Fibroblast of pulmonary artery (primary cell): Measurements from ENCODE around the gene HYI.
"Not testable (repeated sequence)": the region's sequence is repeated elsewhere in the genome, so short reads cannot be mapped to it uniquely, and the experiment has no call there.

Experiments
- DNase-seq: peaks from one replicate; pipeline ENCODE4 v3.0.0-alpha.2; 2010; ENCODE audit warnings: low read depth
- H3K4me3 ChIP-seq: replicated peaks from 2 replicates; pipeline ENCODE4 v1.5.1; 2011; ENCODE audit warnings: low read depth, mild to moderate bottlenecking, control low read depth, low read length, moderate library complexity
- TF ChIP-seq, protein P1 (sequence below): IDR thresholded peaks from 2 replicates; pipeline ENCODE4 v1.5.1; 2011; ENCODE audit warnings: mild to moderate bottlenecking, control low read depth, low read length, inconsistent platforms; ENCODE audit errors: missing control alignments

Gene HYI

GRCh38 chr1:43453442-43454269 is at the start of gene HYI:
Gene HYI (minus strand): TSS chr1:43453931. CDS start chr1:43453793, 138 bp downstream.
- H3K4me3 ChIP-seq = peak within 1 kb of the TSS; percentile 60
- TF ChIP-seq, protein P1, sequence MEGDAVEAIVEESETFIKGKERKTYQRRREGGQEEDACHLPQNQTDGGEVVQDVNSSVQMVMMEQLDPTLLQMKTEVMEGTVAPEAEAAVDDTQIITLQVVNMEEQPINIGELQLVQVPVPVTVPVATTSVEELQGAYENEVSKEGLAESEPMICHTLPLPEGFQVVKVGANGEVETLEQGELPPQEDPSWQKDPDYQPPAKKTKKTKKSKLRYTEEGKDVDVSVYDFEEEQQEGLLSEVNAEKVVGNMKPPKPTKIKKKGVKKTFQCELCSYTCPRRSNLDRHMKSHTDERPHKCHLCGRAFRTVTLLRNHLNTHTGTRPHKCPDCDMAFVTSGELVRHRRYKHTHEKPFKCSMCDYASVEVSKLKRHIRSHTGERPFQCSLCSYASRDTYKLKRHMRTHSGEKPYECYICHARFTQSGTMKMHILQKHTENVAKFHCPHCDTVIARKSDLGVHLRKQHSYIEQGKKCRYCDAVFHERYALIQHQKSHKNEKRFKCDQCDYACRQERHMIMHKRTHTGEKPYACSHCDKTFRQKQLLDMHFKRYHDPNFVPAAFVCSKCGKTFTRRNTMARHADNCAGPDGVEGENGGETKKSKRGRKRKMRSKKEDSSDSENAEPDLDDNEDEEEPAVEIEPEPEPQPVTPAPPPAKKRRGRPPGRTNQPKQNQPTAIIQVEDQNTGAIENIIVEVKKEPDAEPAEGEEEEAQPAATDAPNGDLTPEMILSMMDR = no peak
- DNase-seq = peak; percentile 88

DNA sequence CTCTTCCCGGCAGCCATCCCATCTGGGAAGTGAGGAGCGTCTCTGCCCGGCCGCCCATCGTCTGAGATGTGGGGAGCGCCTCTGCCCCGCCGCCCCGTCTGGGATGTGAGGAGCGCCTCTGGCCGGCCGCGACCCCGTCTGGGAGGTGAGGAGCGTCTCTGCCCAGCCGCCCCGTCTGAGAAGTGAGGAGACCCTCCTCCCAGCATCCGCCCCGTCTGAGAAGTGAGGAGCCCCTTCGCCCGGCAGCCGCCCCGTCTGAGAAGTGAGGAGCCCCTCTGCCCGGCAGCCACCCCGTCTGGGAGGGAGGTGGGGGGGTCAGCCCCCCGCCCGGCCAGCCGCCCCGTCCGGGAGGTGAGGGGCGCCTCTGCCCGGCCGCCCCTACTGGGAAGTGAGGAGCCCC is 48.1 kb upstream of the HYI start:
- DNase-seq, H3K4me3 ChIP-seq: not testable (repeated sequence)

- TF ChIP-seq, protein P1 = no peak
- H3K4me3 ChIP-seq = no peak overlapping the region
- no peak for DNase-seq
Observed at GRCh38 chr1:43499898-43500297, 46.2 kb upstream of the HYI start.

GRCh38 chr1:43495204-43495603 is 41.5 kb upstream of the HYI start:
- no peak for DNase-seq
- TF ChIP-seq, protein P1 = no peak
- no peak overlapping the region for H3K4me3 ChIP-seq

- TF ChIP-seq, protein P1 = no peak
- no peak for DNase-seq
- H3K4me3 ChIP-seq = no peak overlapping the region
Observed at GRCh38 chr1:43493661-43494450, 40.1 kb upstream of the HYI start.

DNA sequence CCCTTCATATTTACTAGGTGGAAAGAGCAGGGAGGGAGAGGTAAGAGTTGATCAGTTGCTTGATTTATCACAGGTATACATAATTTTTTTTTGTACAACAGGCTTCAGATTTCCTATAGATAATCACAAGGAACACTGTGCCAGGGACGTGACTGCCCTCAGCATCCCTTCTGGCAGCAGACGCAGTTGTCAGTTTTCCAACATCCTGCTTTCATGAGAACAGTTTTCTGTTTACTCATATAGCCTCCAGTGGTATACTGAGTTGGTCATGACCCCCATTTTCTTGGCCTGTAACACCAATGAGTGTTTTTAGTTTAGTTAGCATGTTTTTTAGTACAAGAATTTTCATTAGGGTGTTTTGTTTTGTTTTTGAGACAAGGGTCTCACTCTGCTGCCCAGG is 39.1 kb upstream of the HYI start:
- DNase-seq = peak; percentile 28
- TF ChIP-seq, protein P1 = no peak
- H3K4me3 ChIP-seq = no peak overlapping the region

DNA sequence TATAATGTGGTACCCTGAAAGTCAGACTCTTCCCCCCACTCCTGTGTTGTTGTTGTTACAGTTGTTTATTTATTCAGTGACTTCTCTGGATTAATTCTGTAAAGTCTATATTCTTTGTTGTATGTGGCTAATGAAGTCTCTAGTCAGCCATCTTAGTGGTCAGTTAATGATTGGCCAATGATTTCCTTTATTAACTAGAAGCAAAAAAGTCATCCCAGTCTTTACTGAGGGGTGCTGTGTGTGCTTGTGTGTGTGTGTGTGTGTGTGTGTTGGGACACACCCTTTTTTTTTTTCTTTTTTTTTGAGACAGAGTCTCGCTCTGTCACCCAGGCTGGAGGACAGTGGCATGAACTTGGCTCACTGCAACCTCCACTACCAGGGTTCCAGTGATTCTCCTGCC is 37.3 kb upstream of the HYI start:
- no peak overlapping the region for H3K4me3 ChIP-seq
- DNase-seq = no peak
- TF ChIP-seq, protein P1 = no peak
